Measurements from ENCODE around the gene FOXD3. TPM values are rescaled to one million over a fixed set of nuclear protein-coding genes. Genes with fewer than 3 reads are reported as not detected.
"Not testable (repeated sequence)": the region's sequence is repeated elsewhere in the genome, so short reads cannot be mapped to it uniquely, and the experiment has no call there.

FOXD3 gene
- polyA plus RNA-seq, 4 donors = 0.22 to 0.38 (median 0.25) TPM

DNA sequence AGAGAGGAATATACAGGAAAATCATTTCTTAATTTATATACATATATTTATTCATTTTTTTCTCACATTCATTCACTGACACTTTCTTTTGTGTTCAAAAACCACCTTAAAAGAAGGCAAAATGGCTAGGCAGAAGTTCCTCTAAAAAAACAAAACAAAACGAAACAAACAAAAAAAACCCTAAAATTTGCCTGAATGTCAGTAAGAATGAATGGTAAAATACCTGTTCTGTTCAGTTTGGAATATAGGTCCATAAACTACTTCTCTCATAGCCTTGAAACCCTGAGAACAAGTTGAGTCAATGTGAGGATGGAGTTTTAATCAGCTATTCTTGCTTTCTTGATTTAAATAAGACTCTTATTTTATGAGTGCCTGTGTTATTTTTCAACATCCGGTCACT lies 30.4 kb downstream of the FOXD3 start:
- DNase-seq (ENCODE audit: low read depth in 4 of 4, low spot score in 2 of 4) = no peak

DNA sequence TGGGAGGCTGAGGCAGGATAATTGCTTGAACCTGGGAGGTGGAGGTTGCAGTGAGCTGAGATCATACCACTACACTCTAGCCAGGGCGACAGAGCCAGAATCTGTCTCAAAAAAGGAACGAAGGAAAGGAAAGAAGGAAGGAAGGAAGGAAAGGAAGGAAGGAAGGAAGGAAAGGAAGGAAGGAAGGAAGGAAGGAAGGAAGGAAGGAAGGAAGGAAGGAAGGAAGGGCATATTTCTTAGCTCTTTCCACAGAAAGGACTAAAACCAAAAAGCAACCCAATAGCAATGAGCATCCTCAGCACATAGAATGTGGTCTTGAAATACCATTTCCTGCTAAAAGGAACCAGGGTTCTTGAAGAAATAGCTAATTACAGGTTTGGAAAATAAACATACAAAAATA lies 33.9 kb downstream of the FOXD3 start:
- DNase-seq (ENCODE audit: low read depth in 4 of 4, low spot score in 2 of 4) = not testable (repeated sequence)

DNA sequence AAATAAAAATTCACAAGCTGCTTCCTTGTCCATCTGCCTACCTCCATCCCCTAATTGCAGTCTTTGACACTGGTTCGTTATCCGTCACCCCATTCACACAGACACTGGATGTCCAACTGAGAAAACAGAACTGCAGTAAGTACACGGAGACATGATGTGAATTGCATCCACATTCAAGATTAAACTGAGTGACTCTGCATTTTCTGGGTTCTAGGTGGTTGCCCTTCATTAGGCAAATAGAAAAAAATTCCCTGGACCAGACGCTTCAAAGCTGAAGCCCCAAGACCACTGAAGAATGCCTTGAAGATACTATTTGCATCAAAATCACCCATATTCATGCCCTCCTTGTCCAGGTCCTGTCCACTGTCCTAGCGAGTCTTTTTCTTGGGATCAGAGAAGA lies 37.2 kb downstream of the FOXD3 start:
- DNase-seq (ENCODE audit: low read depth in 4 of 4, low spot score in 2 of 4) = no peak

DNA sequence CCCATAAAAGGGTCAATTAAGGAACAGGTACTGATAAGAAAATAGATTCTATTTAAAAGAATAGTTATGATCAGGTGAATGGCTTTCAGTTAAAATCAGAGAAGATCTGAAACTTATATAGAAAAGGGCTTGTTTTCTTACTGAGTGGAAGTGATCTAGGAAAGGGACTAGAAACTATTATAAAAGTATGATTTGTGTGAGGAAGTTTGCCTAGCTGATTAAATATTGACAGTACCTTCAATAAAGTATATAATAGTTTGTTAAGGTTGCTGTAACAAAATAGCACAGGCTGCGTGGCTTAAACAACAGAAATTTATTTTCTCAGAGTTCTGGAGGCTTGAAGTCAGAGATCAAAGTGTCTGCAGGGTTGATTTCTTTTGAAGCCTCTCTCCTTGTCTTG lies 39.7 kb downstream of the FOXD3 start:
- DNase-seq (ENCODE audit: low read depth in 4 of 4, low spot score in 2 of 4) = no peak

- DNase-seq (ENCODE audit: low read depth in 4 of 4, low spot score in 2 of 4) = no peak
These were observed 40.2 kb downstream of the FOXD3 start for GRCh38 chr1:63362578-63362977.

- no peak for DNase-seq (ENCODE audit: low read depth in 4 of 4, low spot score in 2 of 4)
These were observed 40.6 kb downstream of the FOXD3 start for GRCh38 chr1:63363014-63363413.

DNA sequence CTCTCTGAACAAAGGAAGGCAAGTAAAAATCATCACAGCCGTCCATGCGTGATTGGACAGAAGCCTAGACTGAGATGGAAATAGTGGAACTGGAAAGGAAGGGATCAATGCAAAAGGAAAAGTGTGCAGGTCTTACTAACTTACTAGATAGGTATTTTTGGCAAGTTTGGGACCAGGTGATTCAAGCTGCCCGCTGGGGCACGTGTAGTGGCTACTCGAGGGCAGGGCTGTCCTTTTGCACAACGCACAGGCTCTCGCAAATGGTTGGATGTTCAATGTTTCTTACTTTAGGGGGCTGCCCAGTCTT lies 44.5 kb downstream of the FOXD3 start:
- DNase-seq (ENCODE audit: low read depth in 4 of 4, low spot score in 2 of 4) = no peak

GRCh38 chr1:63367215-63368103 lies 45.1 kb downstream of the FOXD3 start, which contains the start of gene ALG6:
Gene ALG6 (plus strand): TSS chr1:63367627. CDS start chr1:63370978, 3,351 bp downstream.
- peak; percentile 86 to 94 (median 88) for DNase-seq (ENCODE audit: low read depth in 4 of 4, low spot score in 2 of 4)

DNA sequence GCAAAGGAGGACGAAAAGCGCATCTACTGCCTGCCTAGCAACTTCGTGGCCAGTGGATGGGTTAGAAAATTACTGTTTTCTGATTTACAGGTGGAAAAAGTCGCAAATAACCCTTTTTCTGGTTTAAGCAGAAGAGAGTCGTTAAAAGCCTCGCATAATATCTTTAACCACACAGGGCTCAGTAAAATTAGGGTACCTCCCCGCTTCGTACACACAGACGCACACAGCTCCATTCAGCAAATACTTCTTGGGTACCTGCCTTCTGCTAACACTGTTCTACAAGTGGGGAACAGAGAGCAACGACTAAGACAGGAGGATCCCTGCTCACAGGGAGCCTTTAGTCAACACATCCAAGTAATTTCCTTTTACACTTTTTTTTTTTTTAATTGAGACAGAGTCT lies 45.8 kb downstream of the FOXD3 start:
- peak in 1 of 4 donors; percentile 19 for DNase-seq (ENCODE audit: low read depth in 4 of 4, low spot score in 2 of 4)

Other genes starting within 250 kb of the FOXD3 start
- gene ALG6, start 45.1 kb downstream of the FOXD3 start, polyA plus RNA-seq (ENCODE audit: insufficient read length in 4 of 4) = 10 to 100 TPM; 23.4 to 29.7 (median 24.1) TPM
- 10 to 100 TPM; 57.0 to 72.3 (median 62.5) TPM for gene ITGB3BP, start 200.7 kb downstream of the FOXD3 start, polyA plus RNA-seq (ENCODE audit: insufficient read length in 4 of 4)
- 10 to 100 TPM; 19.6 to 27.9 (median 23.7) TPM for gene EFCAB7, start 201.0 kb downstream of the FOXD3 start, polyA plus RNA-seq (ENCODE audit: insufficient read length in 4 of 4)

Data from left renal cortex interstitium (tissue), 4 donors.